NOMO-1 treated with DMSO at 0.1 percent for 48 hours (cell line): Measurements from ENCODE around the gene SLC16A9.
A peak's percentile ranks its signal among the peaks of the same experiment; 100 is the strongest.

Source experiments
- DNase-seq: peaks from one replicate; lab custom pipeline; 2025; ENCODE audit not compliant: unreplicated experiment; lab: John Stamatoyannopoulos, UW

SLC16A9 gene

GRCh38 chr10:59631237-59631636 is 78.4 kb downstream of the SLC16A9 start:
- DNase-seq, result no peak

GRCh38 chr10:59628965-59629364 is 80.7 kb downstream of the SLC16A9 start:
- DNase-seq, result no peak

- DNase-seq, result no peak
Measured at GRCh38 chr10:59628456-59628855, 81.2 kb downstream of the SLC16A9 start.

GRCh38 chr10:59627366-59628018 is 82.2 kb downstream of the SLC16A9 start:
- DNase-seq, result no peak

DNA sequence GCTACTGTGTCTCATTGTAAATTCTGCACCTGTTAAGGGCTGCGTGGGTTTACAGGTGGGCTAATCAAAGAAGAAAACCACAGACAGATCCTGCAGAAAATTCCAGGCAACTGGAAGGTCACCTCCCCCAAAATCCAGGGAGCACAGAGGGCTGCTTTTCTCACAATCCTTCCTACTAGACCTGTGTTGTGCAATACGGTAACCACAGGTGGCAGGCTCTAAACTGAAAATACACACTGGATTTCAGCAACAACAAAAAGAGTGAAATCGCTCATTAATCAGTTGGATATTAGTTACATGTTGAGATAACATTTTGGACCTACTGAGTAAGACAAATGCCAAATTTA is 83.2 kb downstream of the SLC16A9 start:
- peak; percentile 34 for DNase-seq

DNA sequence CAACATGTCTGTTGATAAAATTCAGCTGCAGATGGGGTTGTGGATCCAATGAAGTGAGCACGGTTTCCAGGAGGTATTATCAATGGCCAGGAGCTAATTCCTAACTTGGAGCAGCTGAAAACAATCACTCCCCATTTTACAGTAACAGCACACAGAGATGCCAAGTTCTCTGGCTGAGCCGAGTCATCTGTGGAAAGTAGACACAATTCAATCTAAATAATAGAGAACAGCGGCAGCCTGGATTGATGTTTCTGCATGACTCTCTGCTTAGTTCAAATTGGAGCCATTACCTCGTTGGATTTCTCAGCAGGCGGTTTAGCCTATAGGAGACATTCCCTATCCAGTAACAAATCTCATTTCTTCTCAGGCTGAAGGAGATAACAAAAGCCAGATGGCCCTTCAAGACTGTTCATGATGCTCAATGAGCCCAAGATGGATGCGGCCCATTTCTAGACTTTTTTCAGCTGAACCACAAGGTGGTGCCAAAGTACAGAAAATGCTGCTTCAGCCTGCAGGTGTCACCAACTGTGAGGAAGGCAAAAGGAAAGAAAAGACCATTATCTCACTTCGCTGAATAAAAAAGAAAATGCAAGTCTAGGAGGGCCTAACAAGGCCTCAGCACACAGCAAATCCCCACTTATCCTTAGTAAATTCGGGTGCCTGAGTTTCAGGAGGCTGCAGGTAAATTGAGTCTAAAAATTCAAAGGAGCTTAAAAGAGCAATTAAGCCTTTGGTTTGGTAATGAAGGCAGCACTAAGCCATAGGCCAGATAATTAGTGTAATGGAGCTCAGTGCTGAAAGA is 83.7 kb downstream of the SLC16A9 start:
- DNase-seq, result peak; percentile 71

- no peak for DNase-seq
Measured at GRCh38 chr10:59624951-59625350, 84.7 kb downstream of the SLC16A9 start.

DNA sequence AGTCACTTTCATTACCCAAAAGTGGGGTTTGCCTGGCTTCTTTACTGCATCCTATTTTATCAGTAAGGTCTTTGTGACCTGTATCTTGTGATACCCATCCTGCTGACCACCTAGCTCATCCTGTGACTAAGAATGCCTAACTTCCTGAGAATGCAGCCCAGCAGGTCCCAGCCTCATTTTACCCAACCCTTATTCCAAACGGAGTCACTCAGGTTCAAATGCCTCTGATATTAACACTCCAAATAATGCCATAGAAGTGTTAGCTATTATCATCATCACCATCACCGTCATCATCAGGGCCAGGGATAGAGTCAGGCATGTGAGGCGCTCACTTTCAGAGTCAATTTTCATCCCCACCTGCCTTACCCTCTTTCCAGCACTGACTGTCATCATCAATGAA is 85.5 kb downstream of the SLC16A9 start:
- DNase-seq, result no peak

GRCh38 chr10:59623133-59624121 is 86.2 kb downstream of the SLC16A9 start:
- DNase-seq, result no peak

DNA sequence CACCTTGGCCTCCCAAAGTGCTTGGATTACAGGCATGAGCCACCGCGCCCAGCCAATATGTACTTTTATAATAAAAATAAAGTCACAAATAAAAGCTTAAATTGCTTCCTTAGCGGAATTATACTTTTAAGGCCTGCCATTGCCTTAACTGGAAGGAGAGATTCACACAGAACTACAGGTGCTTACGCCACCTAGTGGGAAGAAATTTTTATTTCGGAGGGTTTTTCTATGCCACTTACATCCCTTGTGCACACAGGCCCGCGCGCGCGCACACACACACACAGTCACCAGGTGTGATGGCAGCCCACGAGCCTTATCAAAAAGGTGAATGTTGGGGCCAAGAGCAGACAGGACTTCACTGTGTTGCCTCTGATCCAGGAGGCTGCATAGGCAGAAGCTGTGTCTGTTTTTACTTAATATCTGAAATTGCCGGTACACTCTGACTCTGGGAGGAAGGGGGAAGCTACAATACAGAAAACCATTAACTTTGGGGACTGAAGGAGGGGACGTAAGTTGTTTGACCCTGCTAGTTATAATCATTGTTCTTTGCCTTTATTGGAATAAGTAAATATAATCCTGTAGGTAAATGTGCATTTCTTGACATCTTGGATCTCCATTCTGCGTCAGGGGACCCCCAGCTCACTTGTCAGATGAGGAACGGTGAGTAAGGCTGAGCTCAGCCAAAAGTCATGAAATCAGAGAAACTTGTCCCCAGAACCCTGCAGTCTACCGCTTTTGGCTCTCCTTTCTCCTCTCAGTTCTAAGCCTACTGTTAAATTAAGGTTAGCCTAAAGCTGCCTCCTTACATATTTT is 87.1 kb downstream of the SLC16A9 start:
- peak; percentile 32 for DNase-seq

- no peak for DNase-seq
Measured at GRCh38 chr10:59621771-59622170, 87.9 kb downstream of the SLC16A9 start.

- no peak for DNase-seq
Measured at GRCh38 chr10:59618666-59619065, 91.0 kb downstream of the SLC16A9 start.

DNA sequence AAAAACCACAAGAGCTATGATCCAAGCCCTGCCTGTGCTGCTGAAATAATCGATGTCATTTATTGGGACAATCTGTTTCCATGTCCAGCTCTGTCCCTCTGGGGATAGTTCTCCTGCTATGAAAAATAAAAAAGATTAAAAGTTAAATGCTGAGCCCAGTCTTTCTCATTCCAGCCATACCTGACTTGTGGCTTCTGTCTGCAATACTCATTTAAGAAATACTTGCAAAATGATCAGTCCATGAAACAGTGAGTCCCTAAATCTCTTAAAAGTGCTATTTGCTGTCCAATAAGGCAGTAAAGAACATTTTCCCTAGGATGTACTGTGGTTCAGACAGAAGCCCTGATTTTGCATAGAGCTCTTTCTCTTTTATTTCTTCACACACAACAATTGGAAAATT is 91.7 kb downstream of the SLC16A9 start:
- DNase-seq, result no peak

DNA sequence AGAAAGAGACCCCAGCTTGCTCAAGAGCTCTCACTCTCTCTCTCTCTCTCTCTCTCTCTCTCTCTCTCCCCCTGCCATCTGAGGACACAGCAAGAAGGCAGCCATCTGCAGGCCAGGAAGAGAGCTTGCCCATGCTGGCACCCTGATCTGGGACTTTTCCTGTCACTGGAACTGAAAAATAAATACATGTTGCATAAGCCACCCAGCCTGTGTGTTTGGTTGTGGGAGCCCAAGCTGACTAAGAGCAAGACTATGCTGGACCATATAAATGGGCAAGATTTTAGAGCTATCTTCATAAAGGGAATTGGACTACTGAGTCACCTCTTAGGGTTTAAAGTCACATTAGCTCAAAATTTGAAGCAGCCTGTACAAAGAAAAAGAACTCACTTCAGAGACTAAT is 98.6 kb downstream of the SLC16A9 start:
- no peak for DNase-seq

DNA sequence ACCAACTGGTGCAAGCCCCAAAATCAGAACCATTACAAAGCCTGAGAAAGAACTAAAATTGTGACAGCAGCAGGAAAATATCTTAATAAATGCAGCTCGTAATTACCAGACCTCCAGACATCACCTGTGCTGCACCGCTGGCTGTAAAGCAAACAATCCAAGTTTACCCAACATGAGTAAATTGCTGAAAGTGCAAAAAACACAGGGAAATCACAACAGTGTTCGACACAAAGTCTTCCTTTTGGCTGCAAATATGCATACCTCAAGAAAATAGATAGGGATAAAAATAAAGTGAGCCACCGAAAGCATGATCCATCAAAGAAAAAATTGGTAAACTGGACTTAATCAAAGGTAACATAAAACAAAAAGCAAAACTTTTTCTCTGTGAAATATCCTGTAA is 101.7 kb downstream of the SLC16A9 start:
- no peak for DNase-seq

DNA sequence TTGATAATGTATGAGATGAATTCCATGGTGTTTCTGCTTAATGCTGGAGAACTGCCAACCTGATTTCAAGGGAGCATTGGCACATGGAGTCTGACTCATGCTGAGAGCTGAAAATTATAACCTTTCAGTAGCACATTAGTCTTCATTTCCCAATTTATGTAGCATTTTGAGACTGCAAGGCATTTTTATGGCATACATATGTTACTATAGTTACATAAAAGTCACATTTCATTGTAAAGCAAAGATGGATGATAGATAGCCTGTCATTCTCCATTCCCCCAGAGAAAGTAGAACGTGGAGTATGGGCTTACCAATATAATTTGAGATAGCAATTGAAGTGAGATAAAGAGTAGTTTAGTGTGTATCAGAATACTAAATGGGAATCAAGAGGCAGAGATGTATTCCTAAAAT is 103.1 kb downstream of the SLC16A9 start:
- peak; percentile 25 for DNase-seq

GRCh38 chr10:59601985-59602384 is 107.7 kb downstream of the SLC16A9 start:
- DNase-seq, result no peak
